ENCODE results near the gene YAP1.

The YAP1 gene

DNA sequence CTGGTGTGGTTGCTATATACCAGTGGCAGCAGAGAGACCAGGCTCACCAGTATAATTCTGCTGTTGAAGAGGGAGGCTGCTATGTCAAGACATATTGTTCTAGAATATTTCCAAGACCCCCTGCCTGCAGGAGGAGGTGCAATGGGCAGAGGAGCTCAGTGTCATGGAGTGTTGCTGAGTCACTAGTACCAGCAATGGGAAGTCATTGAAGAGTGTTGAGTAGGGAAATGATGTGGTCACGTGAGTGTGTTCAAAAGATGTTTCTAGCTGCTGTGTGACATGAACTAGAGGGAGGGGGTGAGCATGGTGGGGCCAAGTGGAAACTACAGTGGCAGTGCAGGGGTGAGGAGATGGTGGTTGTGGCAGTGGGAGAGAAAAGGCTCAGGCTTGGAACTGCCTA lies 130.8 kb downstream of the YAP1 start:
- TF ChIP-seq, protein P1, sequence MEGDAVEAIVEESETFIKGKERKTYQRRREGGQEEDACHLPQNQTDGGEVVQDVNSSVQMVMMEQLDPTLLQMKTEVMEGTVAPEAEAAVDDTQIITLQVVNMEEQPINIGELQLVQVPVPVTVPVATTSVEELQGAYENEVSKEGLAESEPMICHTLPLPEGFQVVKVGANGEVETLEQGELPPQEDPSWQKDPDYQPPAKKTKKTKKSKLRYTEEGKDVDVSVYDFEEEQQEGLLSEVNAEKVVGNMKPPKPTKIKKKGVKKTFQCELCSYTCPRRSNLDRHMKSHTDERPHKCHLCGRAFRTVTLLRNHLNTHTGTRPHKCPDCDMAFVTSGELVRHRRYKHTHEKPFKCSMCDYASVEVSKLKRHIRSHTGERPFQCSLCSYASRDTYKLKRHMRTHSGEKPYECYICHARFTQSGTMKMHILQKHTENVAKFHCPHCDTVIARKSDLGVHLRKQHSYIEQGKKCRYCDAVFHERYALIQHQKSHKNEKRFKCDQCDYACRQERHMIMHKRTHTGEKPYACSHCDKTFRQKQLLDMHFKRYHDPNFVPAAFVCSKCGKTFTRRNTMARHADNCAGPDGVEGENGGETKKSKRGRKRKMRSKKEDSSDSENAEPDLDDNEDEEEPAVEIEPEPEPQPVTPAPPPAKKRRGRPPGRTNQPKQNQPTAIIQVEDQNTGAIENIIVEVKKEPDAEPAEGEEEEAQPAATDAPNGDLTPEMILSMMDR (IDR thresholded peaks at IDR 0.05; ENCODE audit: low read depth, low read length, missing control alignments), result no peak
- H3K4me3 ChIP-seq (ENCODE audit: low read depth, low read length), result no peak overlapping the region
- DNase-seq (ENCODE audit: low read depth), result no peak

DNA sequence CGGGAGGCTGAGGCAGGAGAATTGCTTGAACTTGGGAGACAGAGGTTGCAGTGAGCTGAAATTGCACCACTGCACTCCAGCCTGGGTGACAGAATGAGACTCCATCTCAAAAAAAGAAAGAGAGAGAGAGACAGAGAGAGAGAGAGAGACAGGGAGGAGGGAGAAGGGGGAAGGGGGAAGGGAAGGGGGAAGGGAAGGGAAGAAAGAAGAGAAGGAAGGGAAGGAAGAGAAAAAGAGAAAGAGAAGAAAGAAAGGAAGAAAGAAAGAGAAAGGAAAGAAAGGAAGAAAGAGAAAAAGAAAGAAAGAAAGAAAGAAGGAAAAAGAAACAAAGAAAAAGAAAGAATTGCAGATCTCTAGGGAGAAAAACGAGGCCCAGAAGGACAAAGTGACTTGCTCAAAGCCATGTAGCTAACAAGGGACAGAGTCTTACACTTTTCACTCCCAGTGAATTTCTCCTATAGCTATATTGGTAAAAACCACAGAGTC lies 133.2 kb downstream of the YAP1 start:
- DNase-seq (ENCODE audit: low read depth), result no peak
- TF ChIP-seq, protein P1 (IDR thresholded peaks at IDR 0.05; ENCODE audit: low read depth, low read length, missing control alignments), result no peak
- no peak overlapping the region for H3K4me3 ChIP-seq (ENCODE audit: low read depth, low read length)

DNA sequence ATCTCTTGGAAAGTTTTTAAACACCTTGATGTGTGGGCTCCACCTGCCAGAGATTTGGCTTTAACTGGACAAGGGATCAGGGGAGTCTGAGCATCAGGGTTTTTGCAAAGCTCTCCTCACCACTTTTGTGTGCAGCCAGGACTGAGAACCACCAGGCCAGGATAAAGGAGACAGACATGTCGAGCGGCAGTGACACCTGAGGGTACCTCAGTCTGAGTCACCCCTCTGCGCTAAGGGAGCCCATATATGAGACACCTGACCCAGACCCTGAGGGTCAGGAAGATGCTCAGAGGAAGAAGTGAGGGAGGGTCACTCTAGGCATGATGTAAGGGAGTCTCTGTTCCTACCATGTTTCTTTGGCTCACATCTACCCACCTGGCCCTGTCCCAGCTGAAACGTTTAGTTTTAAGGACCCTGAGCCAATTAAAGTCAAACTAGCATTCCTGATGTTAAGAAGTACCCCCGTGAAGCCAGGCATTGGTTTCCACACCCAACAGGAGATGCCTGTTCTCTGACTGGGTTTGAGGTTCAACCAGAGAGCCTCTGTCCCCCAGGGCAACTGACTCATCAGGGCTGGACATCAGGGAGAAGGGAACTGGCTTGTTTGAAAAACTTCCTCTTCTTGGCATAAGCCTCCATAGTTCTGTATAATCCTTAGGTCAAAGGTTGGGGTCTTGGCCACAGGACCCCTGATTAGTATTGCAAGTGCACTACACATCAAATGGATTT lies 134.6 kb downstream of the YAP1 start:
- TF ChIP-seq, protein P1 (IDR thresholded peaks at IDR 0.05; ENCODE audit: low read depth, low read length, missing control alignments), result no peak
- no peak for DNase-seq (ENCODE audit: low read depth)

DNA sequence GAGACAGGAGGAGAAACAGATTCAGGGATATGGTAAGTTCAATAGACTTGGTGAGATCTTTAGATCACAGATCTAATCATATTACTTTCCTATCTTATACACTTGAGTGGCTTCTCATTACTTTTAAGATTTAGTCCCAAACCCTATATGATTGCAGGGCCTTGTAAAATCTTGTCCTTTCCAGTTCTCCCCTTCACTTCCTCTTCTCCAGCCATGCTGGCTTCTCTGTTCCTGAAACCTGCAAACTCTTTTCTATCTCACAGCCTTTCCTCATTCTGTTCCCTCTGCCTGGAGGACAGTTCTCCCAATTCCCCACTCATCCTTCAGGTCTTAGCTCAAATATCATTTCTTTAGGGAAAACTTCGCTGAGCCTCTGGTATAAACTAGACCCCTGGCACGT lies 141.2 kb downstream of the YAP1 start:
- TF ChIP-seq, protein P1 (IDR thresholded peaks at IDR 0.05; ENCODE audit: low read depth, low read length, missing control alignments), result no peak
- H3K4me3 ChIP-seq (ENCODE audit: low read depth, low read length), result no peak overlapping the region
- DNase-seq (ENCODE audit: low read depth), result no peak

More for the DNA sequence above, 134.6 kb downstream of the YAP1 start:
- no peak overlapping the region for H3K4me3 ChIP-seq (ENCODE audit: low read depth, low read length)

DNA sequence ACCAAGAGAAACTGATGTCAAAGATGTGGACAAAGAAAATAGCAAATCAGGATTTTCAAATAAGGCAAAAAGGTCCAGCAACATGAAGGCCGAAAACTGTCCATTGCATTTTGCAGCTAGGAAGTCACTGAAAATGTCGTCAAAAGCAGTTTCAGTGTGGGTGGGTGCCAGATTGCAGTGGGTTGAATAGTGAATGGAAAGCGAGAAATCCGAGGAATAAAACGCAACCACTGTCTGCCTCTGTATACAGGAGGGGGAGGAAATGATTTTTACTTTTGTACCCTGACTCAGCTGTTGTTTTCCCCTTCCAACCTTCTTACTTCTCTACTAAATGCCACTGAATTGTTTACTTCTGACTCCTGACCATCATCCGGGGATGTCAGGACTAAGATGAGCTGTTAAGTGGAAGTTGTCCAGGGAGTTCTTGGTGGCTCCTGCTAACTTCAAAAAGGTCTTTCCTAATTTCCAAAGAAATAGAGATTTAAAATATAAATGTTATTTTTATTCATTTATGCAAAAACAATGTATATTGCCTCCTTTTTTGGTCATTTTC lies 142.2 kb downstream of the YAP1 start:
- TF ChIP-seq, protein P1 (IDR thresholded peaks at IDR 0.05; ENCODE audit: low read depth, low read length, missing control alignments), result no peak
- no peak overlapping the region for H3K4me3 ChIP-seq (ENCODE audit: low read depth, low read length)
- DNase-seq (ENCODE audit: low read depth), result no peak

DNA sequence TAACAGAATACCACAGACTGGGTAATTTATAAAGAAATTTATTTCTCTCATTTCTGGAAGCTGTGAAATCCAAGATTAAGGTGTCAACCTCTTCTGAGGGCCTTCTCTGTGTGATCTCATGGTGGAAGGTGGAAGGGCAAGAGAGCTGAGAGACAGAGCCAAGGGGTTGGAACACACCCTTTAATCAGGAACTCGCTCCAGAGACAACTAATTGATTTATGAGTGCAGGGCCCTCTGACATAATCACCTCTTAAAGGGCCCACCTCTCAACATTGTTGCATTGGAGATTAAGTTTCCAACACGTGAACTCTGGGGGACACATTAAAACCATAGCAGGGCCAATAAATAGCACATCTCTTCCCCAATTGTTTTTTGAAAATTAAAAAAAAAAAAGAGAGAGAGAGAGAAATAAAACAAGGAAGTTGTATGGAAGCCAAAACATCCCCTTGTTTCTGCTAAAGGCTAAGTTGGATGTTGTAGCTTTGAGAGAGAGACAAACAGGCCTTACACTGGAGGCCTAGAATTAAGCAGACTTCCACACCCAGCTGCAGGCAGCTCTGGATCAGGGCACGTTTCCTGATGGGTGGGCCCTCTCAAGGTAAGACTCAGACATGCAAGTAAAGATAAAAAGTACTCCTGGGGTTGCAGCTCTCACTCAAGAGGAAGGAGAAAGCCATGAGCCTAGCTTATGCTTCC lies 142.9 kb downstream of the YAP1 start:
- no peak for DNase-seq (ENCODE audit: low read depth)
- TF ChIP-seq, protein P1 (IDR thresholded peaks at IDR 0.05; ENCODE audit: low read depth, low read length, missing control alignments), result no peak
- H3K4me3 ChIP-seq (ENCODE audit: low read depth, low read length), result no peak overlapping the region
